HepG2 (cell line): ENCODE results near the gene ZFR. TPM values are rescaled to one million over a fixed set of nuclear protein-coding genes. Genes with fewer than 3 reads are reported as not detected.

Experiments
- ATAC-seq: fragments of 200-7000 bp; cut with Tn5 transposase; 3 replicates; pipeline ENCODE4 v1.9.1; 2020; ENCODE audit warnings: mild to moderate bottlenecking, moderate library complexity
- BruUV-seq: library from RNA; stranded (reverse); fragments of 400-500 nt; replicated peaks from 2 replicates; lab custom pipeline; 2021; lab: Mats Ljungman, UMichigan
- CTCF ChIA-PET: fragments of 300-600 bp; formaldehyde crosslinking; extraction: SDS; loops from one replicate; lab custom pipeline; 2021; ENCODE audit warnings: low total read pairs, inconsistent platforms, low intra/inter-chr PET ratio; lab: Yijun Ruan, JAX
- POLR2A ChIA-PET: fragments of 350-600 bp; sonication (Branson Sonifier 250); formaldehyde crosslinking; loops from one replicate; lab custom pipeline; 2020; ENCODE audit warnings: antibody characterized with exemption, inconsistent platforms; lab: Yijun Ruan, JAX
- DNase-seq: peaks from one replicate; pipeline ENCODE4 v3.0.0-alpha.2; 2015; ENCODE audit warnings: low spot score
- FAIRE-seq: peaks from 3 replicates; lab custom pipeline; 2011; peaks lifted over from hg19 to GRCh38; lab: Jason Lieb, UNC
- H2AFZ ChIP-seq: one replicate; pipeline ENCODE4 v1.6.1; 2011; ENCODE audit warnings: low read length, inconsistent platforms
- H3K27ac ChIP-seq: fragments of 300-600 bp; 3 replicates; pipeline ENCODE4 v1.8.0; 2011; ENCODE audit warnings: mixed run types, mild to moderate bottlenecking, mixed read lengths, low read length, inconsistent platforms; ENCODE audit not compliant: insufficient read depth; ENCODE audit errors: extremely low read length
- H3K27me3 ChIP-seq, 2 experiments: fragments of 200-600 bp in 1 of 2; 2 replicates in 1 of 2; 3 replicates in 1 of 2; pipeline versions ENCODE4 v1.6.0 to v1.8.0; 2011; ENCODE audit warnings: low read length in 2 of 2, mild to moderate bottlenecking in 2 of 2, moderate library complexity in 2 of 2, inconsistent platforms in 1 of 2; ENCODE audit not compliant: insufficient read depth in 2 of 2, control insufficient read depth in 1 of 2
- H3K36me3 ChIP-seq, 2 experiments: fragments of 200-600 bp in 1 of 2; replicated peaks in 1 of 2; 2 replicates in 1 of 2; 3 replicates in 1 of 2; pipeline versions ENCODE4 v1.5.1 to v1.8.0; 2011; ENCODE audit warnings: low read length in 2 of 2, inconsistent platforms in 1 of 2; ENCODE audit not compliant: insufficient read depth in 2 of 2, control insufficient read depth in 1 of 2
- H3K4me1 ChIP-seq: 2 replicates; pipeline ENCODE4 v1.5.1; 2012; ENCODE audit warnings: low read length, inconsistent platforms; ENCODE audit not compliant: insufficient read depth
- H3K4me2 ChIP-seq: 2 replicates; pipeline ENCODE4 v1.6.0; 2011; ENCODE audit warnings: low read depth, low read length, inconsistent platforms
- H3K4me3 ChIP-seq, 3 experiments: fragments of 200-600 bp in 1 of 3; sonication (generic), shearing (Covaris generic) in 1 of 3; replicated peaks in 1 of 3; 2 replicates each; pipeline ENCODE4 v1.5.1; 2011 to 2016; ENCODE audit warnings: low read length in 3 of 3, inconsistent platforms in 2 of 3, low read depth in 2 of 3, mild to moderate bottlenecking in 2 of 3, control low read depth in 1 of 3, mixed read lengths in 1 of 3; ENCODE audit not compliant: insufficient read depth in 1 of 3
- H3K79me2 ChIP-seq: one replicate; pipeline ENCODE4 v1.6.1; 2011; ENCODE audit warnings: low read length, inconsistent platforms; ENCODE audit not compliant: insufficient read depth
- H3K9ac ChIP-seq: 2 replicates; pipeline ENCODE4 v1.6.0; 2011; ENCODE audit warnings: mild to moderate bottlenecking, low read depth, low read length, inconsistent platforms; ENCODE audit not compliant: insufficient read depth
- H3K9me3 ChIP-seq: 2 replicates; pipeline ENCODE4 v1.5.1; 2012; ENCODE audit warnings: mild to moderate bottlenecking, low read length
- H4K20me1 ChIP-seq: 2 replicates; pipeline ENCODE4 v1.6.0; 2011; ENCODE audit warnings: inconsistent platforms, mild to moderate bottlenecking, low read length, moderate library complexity; ENCODE audit not compliant: insufficient read depth
- CHD2 ChIP-seq: IDR thresholded peaks from 2 replicates; pipeline ENCODE4 v1.6.1; 2011; ENCODE audit warnings: low read depth, low read length, improper control_type of control experiment
- HOMEZ ChIP-seq: IDR thresholded peaks from 2 replicates; pipeline ENCODE4 v1.6.1; 2016; ENCODE audit warnings: low read depth
- MYNN ChIP-seq: sonication (generic); formaldehyde crosslinking; IDR thresholded peaks from 2 replicates; pipeline ENCODE4 v1.4.0; 2020; ENCODE audit warnings: mild to moderate bottlenecking, low read depth, missing genetic modification reagents
- SAFB2 ChIP-seq: sonication (generic); formaldehyde crosslinking; IDR thresholded peaks from 2 replicates; pipeline ENCODE4 v1.5.1; 2020; ENCODE audit warnings: missing genetic modification reagents, low read depth, mild to moderate bottlenecking, borderline replicate concordance
- ZBTB37 ChIP-seq: sonication (generic); formaldehyde crosslinking; IDR thresholded peaks from 2 replicates; pipeline ENCODE4 v1.4.0; 2020; ENCODE audit warnings: mild to moderate bottlenecking, missing genetic modification reagents
- ZNF281 ChIP-seq: sonication (generic); formaldehyde crosslinking; IDR thresholded peaks from 2 replicates; pipeline ENCODE4 v1.4.0; 2020; ENCODE audit warnings: missing genetic modification reagents, borderline replicate concordance
- ZNF318 ChIP-seq: sonication (generic); formaldehyde crosslinking; IDR thresholded peaks from 2 replicates; pipeline ENCODE4 v1.4.0; 2020; ENCODE audit warnings: mild to moderate bottlenecking, missing genetic modification reagents
- ZNF468 ChIP-seq: sonication (generic); formaldehyde crosslinking; IDR thresholded peaks from 2 replicates; pipeline ENCODE4 v1.8.0; 2022; ENCODE audit warnings: mild to moderate bottlenecking, moderate library complexity, missing genetic modification reagents
- ZSCAN20 ChIP-seq: sonication (generic); formaldehyde crosslinking; IDR thresholded peaks from 2 replicates; pipeline ENCODE4 v1.4.0; 2020; ENCODE audit warnings: missing genetic modification reagents, mild to moderate bottlenecking, borderline replicate concordance
- WGBS: methylation state at CpG from one replicate; pipeline ENCODE4 v1.1.6; 2017; ENCODE audit warnings: low lambda C conversion rate; 5-methylcytosine and 5-hydroxymethylcytosine counted together
- in situ Hi-C: cut with HindIII; loops from 2 replicates; pipeline ENCODE4 v1.10.0; 2017; ENCODE audit warnings: low pct_unique_long_range_greater_than_20kb; ENCODE audit not compliant: extremely low pct_ligation_motif_present
- intact Hi-C: fragments of 100-400 bp; cut with micrococcal nuclease; formaldehyde crosslinking; loops from one replicate; pipeline ENCODE4 v1.10.0; 2022; ENCODE audit not compliant: unreplicated experiment
- polyA plus RNA-seq, 8 experiments: library from polyadenylated mRNA; depleted of rRNA in 3 of 8; stranded (reverse) in 7 of 8; unstranded in 1 of 8; fragments of >200 nt; fragmentation: Illumina TruSeq in 4 of 8; extraction: Trizol in 4 of 8; gene quantifications; 2 replicates each; pipeline versions ENCODE4 v1.2.1 to v1.2.3, GENCODE V29; 2011 to 2016; ENCODE audit warnings: low read depth in 4 of 8, missing spikeins in 1 of 8, mixed read lengths in 1 of 8; ENCODE audit not compliant: insufficient read depth in 1 of 8
- total RNA-seq, 5 experiments: library from RNA; depleted of rRNA; stranded (reverse); fragments of >200 nt; fragmentation: Illumina TruSeq; extraction: Trizol; gene quantifications; 2 replicates each; pipeline ENCODE4 v1.2.3, GENCODE V29; 2016; ENCODE audit warnings: low read depth in 1 of 5

ZFR gene
- total and polyA plus RNA-seq, 2 of the 13 experiments (the other 11 are each of a cell fraction or from before 2014, with no cell fraction given): 89.0 to 92.8 TPM

- TF ChIP-seq ZNF318 (no peak), CHD2 (no peak), ZSCAN20 (no peak), ZNF468 (CRISPR knock-in tag) (no peak), MYNN (CRISPR knock-in tag) (no peak)
Observed at GRCh38 chr5:32454821-32455220, 10.3 kb upstream of the ZFR start (continued).

- no peaks in the 10 kb centered on the region for H3K9me3 ChIP-seq
- intact Hi-C loops (no loop called here), in situ Hi-C loops (no loop called here)
- no peak overlapping the region for H2AFZ ChIP-seq
- POLR2A ChIA-PET: interaction anchor here (2.1 kb wide), 1 partner anchor 9 kb away, joined by 8 read pairs; the partner anchor contains the start of gene ZFR
- no peak overlapping the region for H3K4me3 ChIP-seq
- H3K27me3 ChIP-seq: peaks cover 0 to 9% of the 10 kb centered on the region in 2 experiments; a peak in 2 of 5 replicates
- no TSS peak for BruUV-seq
- H3K27ac ChIP-seq: no peak overlapping the region
- H3K9ac ChIP-seq: no peak overlapping the region
- H3K36me3 ChIP-seq: no peaks in the 10 kb centered on the region
- 69% methylated on average over 5 of the region's 5 CpGs for WGBS
- FAIRE-seq (no peak), DNase-seq (no peak), ATAC-seq (no peak)
- CTCF ChIA-PET: no interaction called here
- peaks cover 13% of the 10 kb centered on the region for H3K4me1 ChIP-seq
- no peak overlapping the region for H3K4me2 ChIP-seq
- no peaks in the 10 kb centered on the region for H3K79me2 ChIP-seq
- no peaks in the 10 kb centered on the region for H4K20me1 ChIP-seq
- TF ChIP-seq ZNF281 (CRISPR knock-in tag) (no peak), ZBTB37 (no peak), SAFB2 (no peak), HOMEZ (CRISPR knock-in tag) (no peak)
Observed at GRCh38 chr5:32453916-32454315, 9.4 kb upstream of the ZFR start.
